ENCODE data around the gene SORCS1. TPM values are rescaled to one million over a fixed set of nuclear protein-coding genes. Genes with fewer than 3 reads are reported as not detected.

The SORCS1 gene
- total and polyA plus RNA-seq, 2 donors from 2014 or later: 0.76 to 2.4 TPM

DNA sequence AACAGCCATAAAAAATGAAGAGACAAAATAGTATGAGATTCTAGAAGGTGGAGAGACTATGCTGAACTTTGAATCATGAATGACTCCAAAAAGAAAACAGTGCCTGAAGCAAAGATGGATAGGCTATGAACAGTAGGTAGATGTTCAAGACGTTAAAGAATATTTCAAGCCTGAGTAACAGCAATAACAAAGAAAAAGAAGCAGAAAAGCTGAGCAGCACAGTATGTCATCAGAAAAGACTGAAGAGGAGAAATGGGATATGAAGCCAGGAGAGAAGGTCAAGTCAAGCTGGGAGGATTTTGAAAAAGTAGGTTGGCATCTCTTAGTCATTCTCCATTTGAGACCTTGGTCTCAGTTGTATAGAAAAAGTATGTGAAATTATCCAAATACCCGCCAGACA lies 484.4 kb downstream of the SORCS1 start:
- no peak overlapping the region for H3K27ac ChIP-seq (ENCODE audit: low read depth in 2 of 2, low read length in 2 of 2)
- intact Hi-C loops (cut with DNase I): no loop called here
- H3K9ac ChIP-seq (ENCODE audit: low read length in 3 of 3): no peak overlapping the region
- no peaks in the 10 kb centered on the region for H3K4me1 ChIP-seq (ENCODE audit: control insufficient read depth in 2 of 3, insufficient read depth in 2 of 3, low read depth in 1 of 3, low read length in 3 of 3)
- H3K9me3 ChIP-seq (ENCODE audit: control insufficient read depth in 2 of 3, insufficient read depth in 1 of 3, low read length in 3 of 3): no peaks in the 10 kb centered on the region
- no peak for FAIRE-seq
- no peaks in the 10 kb centered on the region for H3K27me3 ChIP-seq (ENCODE audit: control insufficient read depth, insufficient read depth, low read length)
- TF ChIP-seq, protein P1, sequence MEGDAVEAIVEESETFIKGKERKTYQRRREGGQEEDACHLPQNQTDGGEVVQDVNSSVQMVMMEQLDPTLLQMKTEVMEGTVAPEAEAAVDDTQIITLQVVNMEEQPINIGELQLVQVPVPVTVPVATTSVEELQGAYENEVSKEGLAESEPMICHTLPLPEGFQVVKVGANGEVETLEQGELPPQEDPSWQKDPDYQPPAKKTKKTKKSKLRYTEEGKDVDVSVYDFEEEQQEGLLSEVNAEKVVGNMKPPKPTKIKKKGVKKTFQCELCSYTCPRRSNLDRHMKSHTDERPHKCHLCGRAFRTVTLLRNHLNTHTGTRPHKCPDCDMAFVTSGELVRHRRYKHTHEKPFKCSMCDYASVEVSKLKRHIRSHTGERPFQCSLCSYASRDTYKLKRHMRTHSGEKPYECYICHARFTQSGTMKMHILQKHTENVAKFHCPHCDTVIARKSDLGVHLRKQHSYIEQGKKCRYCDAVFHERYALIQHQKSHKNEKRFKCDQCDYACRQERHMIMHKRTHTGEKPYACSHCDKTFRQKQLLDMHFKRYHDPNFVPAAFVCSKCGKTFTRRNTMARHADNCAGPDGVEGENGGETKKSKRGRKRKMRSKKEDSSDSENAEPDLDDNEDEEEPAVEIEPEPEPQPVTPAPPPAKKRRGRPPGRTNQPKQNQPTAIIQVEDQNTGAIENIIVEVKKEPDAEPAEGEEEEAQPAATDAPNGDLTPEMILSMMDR (IDR thresholded peaks at IDR 0.05; ENCODE audit: borderline replicate concordance, extremely low read depth, insufficient read depth): no peak
- H3K36me3 ChIP-seq (ENCODE audit: control insufficient read depth in 2 of 3, insufficient read depth in 3 of 3, low read length in 3 of 3): no peaks in the 10 kb centered on the region
- H3K4me3 ChIP-seq (ENCODE audit: low read length in 3 of 3): no peak overlapping the region
- DNase-seq: no peak

DNA sequence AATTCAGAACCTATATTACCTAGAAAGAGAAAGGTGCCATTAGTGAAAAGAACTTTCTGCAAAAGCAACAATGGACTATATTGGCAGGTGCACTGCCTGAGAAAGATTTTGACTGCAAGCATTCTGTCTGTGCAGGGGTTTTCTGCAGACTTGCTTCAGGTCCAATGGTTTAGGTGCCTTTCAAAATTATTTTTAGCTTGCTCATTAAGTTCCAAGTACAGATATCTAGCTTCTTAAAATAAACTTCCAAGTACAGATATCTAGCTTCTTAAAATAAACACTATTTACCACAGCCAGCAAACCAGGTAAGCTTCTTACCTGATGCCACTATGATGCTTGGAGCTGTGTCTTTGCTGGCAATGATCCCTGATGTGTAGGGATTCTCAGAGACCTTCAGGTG lies 485.2 kb downstream of the SORCS1 start:
- no peak overlapping the region for H3K4me3 ChIP-seq (ENCODE audit: low read length in 3 of 3)
- TF ChIP-seq, protein P1 (IDR thresholded peaks at IDR 0.05; ENCODE audit: borderline replicate concordance, extremely low read depth, insufficient read depth): no peak
- H3K27ac ChIP-seq (ENCODE audit: low read depth in 2 of 2, low read length in 2 of 2): no peak overlapping the region
- no peak overlapping the region for H3K9ac ChIP-seq (ENCODE audit: low read length in 3 of 3)
- no peaks in the 10 kb centered on the region for H3K9me3 ChIP-seq (ENCODE audit: control insufficient read depth in 2 of 3, insufficient read depth in 1 of 3, low read length in 3 of 3)
- DNase-seq (no peak), FAIRE-seq (no peak)
- no peaks in the 10 kb centered on the region for H3K27me3 ChIP-seq (ENCODE audit: control insufficient read depth, insufficient read depth, low read length)
- intact Hi-C loops (cut with DNase I): no loop called here
- H3K4me1 ChIP-seq (ENCODE audit: control insufficient read depth in 2 of 3, insufficient read depth in 2 of 3, low read depth in 1 of 3, low read length in 3 of 3): no peaks in the 10 kb centered on the region
- no peaks in the 10 kb centered on the region for H3K36me3 ChIP-seq (ENCODE audit: control insufficient read depth in 2 of 3, insufficient read depth in 3 of 3, low read length in 3 of 3)

DNA sequence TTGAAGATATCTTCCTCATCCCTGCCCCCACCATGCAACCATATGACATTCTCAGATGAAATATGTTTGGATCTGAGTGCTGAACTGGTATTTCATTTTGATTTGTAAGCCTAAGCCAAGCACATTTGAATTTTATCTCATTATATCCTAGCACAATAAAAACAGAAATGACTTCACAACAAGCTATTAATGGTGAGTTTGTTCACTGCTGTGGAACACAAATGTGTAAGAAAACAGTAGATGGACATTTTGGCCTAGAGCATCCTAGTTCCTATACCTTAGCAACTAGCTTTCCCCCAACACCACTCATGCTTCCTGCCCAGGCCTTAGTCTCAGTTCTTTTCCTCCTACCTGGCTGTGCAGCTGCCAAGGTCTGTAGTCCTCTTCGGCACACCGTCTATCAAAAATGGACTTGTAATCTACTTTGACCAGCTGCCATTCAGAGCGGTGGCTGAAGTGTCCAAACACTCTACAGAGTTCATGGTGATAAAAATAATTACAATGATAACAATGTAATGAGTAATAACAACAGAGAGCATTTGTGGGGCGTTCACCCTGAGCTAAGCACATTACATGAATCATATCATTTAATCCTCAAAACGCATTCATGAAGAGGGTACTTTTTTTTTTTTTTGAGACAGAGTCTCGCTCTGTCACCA lies 491.9 kb downstream of the SORCS1 start:
- H3K27me3 ChIP-seq (ENCODE audit: control insufficient read depth, insufficient read depth, low read length): no peaks in the 10 kb centered on the region
- H3K4me1 ChIP-seq (ENCODE audit: control insufficient read depth in 2 of 3, insufficient read depth in 2 of 3, low read depth in 1 of 3, low read length in 3 of 3): no peaks in the 10 kb centered on the region
- H3K27ac ChIP-seq (ENCODE audit: low read depth in 2 of 2, low read length in 2 of 2): no peak overlapping the region
- H3K9ac ChIP-seq (ENCODE audit: low read length in 3 of 3): no peak overlapping the region
- FAIRE-seq: no peak
- H3K9me3 ChIP-seq (ENCODE audit: control insufficient read depth in 2 of 3, insufficient read depth in 1 of 3, low read length in 3 of 3): no peaks in the 10 kb centered on the region
- H3K4me3 ChIP-seq (ENCODE audit: low read length in 3 of 3): no peak overlapping the region
- intact Hi-C loops (cut with DNase I): no loop called here
- TF ChIP-seq, protein P1 (IDR thresholded peaks at IDR 0.05; ENCODE audit: borderline replicate concordance, extremely low read depth, insufficient read depth): no peak
- no peak for DNase-seq
- H3K36me3 ChIP-seq (ENCODE audit: control insufficient read depth in 2 of 3, insufficient read depth in 3 of 3, low read length in 3 of 3): no peaks in the 10 kb centered on the region

DNA sequence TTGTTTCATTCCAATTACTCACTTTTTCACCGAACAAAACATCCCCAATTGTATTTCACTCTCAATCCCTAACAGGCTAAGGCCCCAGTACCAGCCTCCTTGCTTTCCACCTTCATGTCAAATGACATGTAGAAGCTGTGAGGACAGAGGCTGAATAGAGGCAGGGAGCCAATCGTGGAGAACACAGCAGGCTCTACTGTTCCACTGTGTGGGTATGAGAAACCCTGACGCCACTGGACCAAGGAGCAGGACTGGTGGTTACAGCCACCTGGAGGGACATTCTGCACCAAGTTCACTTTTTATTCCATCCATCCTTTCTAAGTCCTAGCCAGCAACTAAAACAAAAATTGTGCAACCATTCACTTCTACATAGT lies 502.8 kb downstream of the SORCS1 start:
- Histone ChIP-seq H3K9me3 (ENCODE audit: control insufficient read depth in 2 of 3, insufficient read depth in 1 of 3, low read length in 3 of 3) (no peaks in the 10 kb centered on the region), H3K4me3 (ENCODE audit: low read length in 3 of 3) (no peak overlapping the region), H3K27ac (ENCODE audit: low read depth in 2 of 2, low read length in 2 of 2) (no peak overlapping the region), H3K27me3 (ENCODE audit: control insufficient read depth, insufficient read depth, low read length) (no peaks in the 10 kb centered on the region), H3K36me3 (ENCODE audit: control insufficient read depth in 2 of 3, insufficient read depth in 3 of 3, low read length in 3 of 3) (no peaks in the 10 kb centered on the region), H3K4me1 (ENCODE audit: control insufficient read depth in 2 of 3, insufficient read depth in 2 of 3, low read depth in 1 of 3, low read length in 3 of 3) (no peaks in the 10 kb centered on the region), H3K9ac (ENCODE audit: low read length in 3 of 3) (no peak overlapping the region)
- TF ChIP-seq, protein P1 (IDR thresholded peaks at IDR 0.05; ENCODE audit: borderline replicate concordance, extremely low read depth, insufficient read depth): no peak
- no peak for DNase-seq
- intact Hi-C loops (cut with DNase I): no loop called here
- no peak for FAIRE-seq
